ENCODE measurements around the gene PIGZ.

Gene PIGZ

GRCh38 chr3:196942915-196943277 is 25.7 kb downstream of the PIGZ start:
- Histone ChIP-seq H3K9ac (peak overlapping the region; percentile 93 to 99 (median 97)), H4K20me1 (peaks cover 13 to 61% (median 52%) of the 10 kb centered on the region in 11 experiments; a peak in 17 of 22 replicates), H3K27me3 (no peaks in the 10 kb centered on the region), H3K4me1 (peaks cover 47 to 61% (median 54%) of the 10 kb centered on the region in 10 experiments), H3K4me3 (peak overlapping the region; percentile 82 to 100 (median 96)), H3K36me3 (peaks cover 14 to 36% (median 28%) of the 10 kb centered on the region in 11 experiments), H3K9me3 (replicated peaks in 1 of 11) (no peaks in the 10 kb centered on the region), H3K27ac (peak overlapping the region; percentile 68 to 99 (median 96)), H3K4me2 (peak overlapping the region; percentile 88 to 99 (median 97))
- TF ChIP-seq Cebpa-rat (IDR thresholded peaks at IDR 0.05), result no peak

- Histone ChIP-seq H3K36me3 (peaks cover 20 to 42% (median 33%) of the 10 kb centered on the region in 11 experiments), H3K27ac (peak within 1 kb of the TSS; percentile 90 to 99 (median 96))
- no peak for TF ChIP-seq Cebpa-rat (IDR thresholded peaks at IDR 0.05)
These were observed 26.3 kb downstream of the PIGZ start, which contains the start of gene NCBP2 for GRCh38 chr3:196942226-196942914. NCBP2 (minus strand) TSS chr3:196942528; CDS start chr3:196942503, 25 bp downstream.

GRCh38 chr3:196941729-196942225 is 26.9 kb downstream of the PIGZ start:
- H3K36me3 ChIP-seq, result peaks cover 26 to 47% (median 39%) of the 10 kb centered on the region in 11 experiments
- H3K9ac ChIP-seq, result peak overlapping the region; percentile 93 to 99 (median 97)
- H3K4me2 ChIP-seq, result peak overlapping the region; percentile 90 to 98 (median 95)
- TF ChIP-seq Cebpa-rat (IDR thresholded peaks at IDR 0.05), result no peak
- H3K9me3 ChIP-seq (replicated peaks in 1 of 11), result no peaks in the 10 kb centered on the region
- H4K20me1 ChIP-seq, result peaks cover 13 to 71% (median 59%) of the 10 kb centered on the region in 11 experiments; a peak in 17 of 22 replicates
- no peaks in the 10 kb centered on the region for H3K27me3 ChIP-seq
- peaks cover 51 to 59% (median 55%) of the 10 kb centered on the region in 10 experiments for H3K4me1 ChIP-seq
- peak overlapping the region; percentile 90 to 99 (median 96) for H3K27ac ChIP-seq
- H3K4me3 ChIP-seq, result peak overlapping the region; percentile 82 to 100 (median 96)

More at GRCh38 chr3:196942226-196942914, 26.3 kb downstream of the PIGZ start, which contains the start of gene NCBP2:
- H3K27me3 ChIP-seq, result no peaks in the 10 kb centered on the region
- no peaks in the 10 kb centered on the region for H3K9me3 ChIP-seq (replicated peaks in 1 of 11)
- peaks cover 52 to 60% (median 58%) of the 10 kb centered on the region in 10 experiments for H3K4me1 ChIP-seq
- peak within 1 kb of the TSS; percentile 92 to 99 (median 97) for H3K4me2 ChIP-seq
- peak within 1 kb of the TSS; percentile 82 to 100 (median 96) for H3K4me3 ChIP-seq
- peak within 1 kb of the TSS; percentile 93 to 99 (median 97) for H3K9ac ChIP-seq
- H4K20me1 ChIP-seq, result peaks cover 13 to 65% (median 57%) of the 10 kb centered on the region in 11 experiments; a peak in 17 of 22 replicates

- H3K9me3 ChIP-seq (replicated peaks in 1 of 11), result no peaks in the 10 kb centered on the region
- peaks cover 47 to 64% (median 56%) of the 10 kb centered on the region in 11 experiments for H3K36me3 ChIP-seq
- peak overlapping the region; percentile 5 to 98 (median 94); a peak in 20 of 22 replicates for H3K27ac ChIP-seq
- peak overlapping the region; percentile 50 to 99 (median 93); a peak in 21 of 22 replicates for H3K9ac ChIP-seq
- H3K4me3 ChIP-seq, result peak overlapping the region in 7 of 10 experiments; percentile 82 to 100 (median 96); a peak in 9 of 20 replicates
- no peak for TF ChIP-seq Cebpa-rat (IDR thresholded peaks at IDR 0.05)
- H3K4me1 ChIP-seq, result peaks cover 39 to 59% (median 44%) of the 10 kb centered on the region in 10 experiments
- H3K27me3 ChIP-seq, result no peaks in the 10 kb centered on the region
- H4K20me1 ChIP-seq, result peaks cover 10 to 80% (median 47%) of the 10 kb centered on the region in 11 experiments; a peak in 18 of 22 replicates
- H3K4me2 ChIP-seq, result peak overlapping the region; percentile 90 to 98 (median 95)
These were observed 30.1 kb downstream of the PIGZ start for GRCh38 chr3:196938576-196938975.

GRCh38 chr3:196938124-196938523 is 30.5 kb downstream of the PIGZ start:
- H3K4me3 ChIP-seq, result peak overlapping the region in 3 of 10 experiments; percentile 94 to 99 (median 96); a peak in 4 of 20 replicates

GRCh38 chr3:196936288-196936687 is 32.3 kb downstream of the PIGZ start:
- Histone ChIP-seq H3K4me1 (peaks cover 50 to 74% (median 60%) of the 10 kb centered on the region in 10 experiments), H3K4me2 (no peak overlapping the region), H3K9ac (0 out of 22 replicates have a peak overlapping the region, but pooled peaks of 1 of the 11 experiments have one; percentile 9), H3K27me3 (no peaks in the 10 kb centered on the region), H3K9me3 (replicated peaks in 1 of 11) (no peaks in the 10 kb centered on the region), H4K20me1 (peaks cover 6 to 68% (median 40%) of the 10 kb centered on the region in 11 experiments; a peak in 18 of 22 replicates), H3K4me3 (no peak overlapping the region), H3K27ac (no peak overlapping the region), H3K36me3 (peaks cover 70 to 87% (median 79%) of the 10 kb centered on the region in 11 experiments)
- TF ChIP-seq Cebpa-rat (IDR thresholded peaks at IDR 0.05), result no peak

More at GRCh38 chr3:196938124-196938523, 30.5 kb downstream of the PIGZ start:
- H3K36me3 ChIP-seq, result peaks cover 52 to 69% (median 61%) of the 10 kb centered on the region in 11 experiments
- peaks cover 35 to 56% (median 42%) of the 10 kb centered on the region in 10 experiments for H3K4me1 ChIP-seq
- H3K27me3 ChIP-seq, result no peaks in the 10 kb centered on the region
- no peak for TF ChIP-seq Cebpa-rat (IDR thresholded peaks at IDR 0.05)
- no peaks in the 10 kb centered on the region for H3K9me3 ChIP-seq (replicated peaks in 1 of 11)
- H4K20me1 ChIP-seq, result peaks cover 6 to 75% (median 43%) of the 10 kb centered on the region in 11 experiments; a peak in 18 of 22 replicates
- peak overlapping the region in 7 of 11 experiments; percentile 2 to 99 (median 96); a peak in 8 of 22 replicates for H3K9ac ChIP-seq
- peak overlapping the region; percentile 90 to 98 (median 95); a peak in 21 of 22 replicates for H3K4me2 ChIP-seq
- H3K27ac ChIP-seq, result peak overlapping the region in 6 of 11 experiments; percentile 78 to 97 (median 94); a peak in 12 of 22 replicates

- no peak for TF ChIP-seq Cebpa-rat (IDR thresholded peaks at IDR 0.05)
- Histone ChIP-seq H3K4me3 (no peak overlapping the region), H3K4me2 (peak overlapping the region in 9 of 11 experiments; percentile 16 to 82 (median 57); a peak in 10 of 22 replicates), H3K36me3 (peaks cover 77 to 100% (median 94%) of the 10 kb centered on the region in 11 experiments), H3K27me3 (no peaks in the 10 kb centered on the region), H3K4me1 (peaks cover 37 to 67% (median 53%) of the 10 kb centered on the region in 10 experiments), H4K20me1 (peaks cover 0 to 35% (median 9%) of the 10 kb centered on the region in 11 experiments; a peak in 13 of 22 replicates), H3K9ac (peak overlapping the region in 1 of 11 experiments; percentile 8; a peak in 1 of 22 replicates), H3K27ac (0 out of 22 replicates have a peak overlapping the region, but pooled peaks of 1 of the 11 experiments have one; percentile 10), H3K9me3 (replicated peaks in 1 of 11) (no peaks in the 10 kb centered on the region)
These were observed 36.0 kb downstream of the PIGZ start for GRCh38 chr3:196932600-196932999.

GRCh38 chr3:196931828-196932587 is 36.6 kb downstream of the PIGZ start:
- Histone ChIP-seq H4K20me1 (peaks cover 0 to 29% (median 8%) of the 10 kb centered on the region in 11 experiments; a peak in 9 of 22 replicates), H3K4me1 (peaks cover 43 to 67% (median 55%) of the 10 kb centered on the region in 10 experiments), H3K9ac (peak overlapping the region in 2 of 11 experiments; percentile 8 to 42; a peak in 1 of 22 replicates), H3K4me3 (peak overlapping the region in 1 of 10 experiments; percentile 27; a peak in 1 of 20 replicates), H3K4me2 (peak overlapping the region in 9 of 11 experiments; percentile 16 to 82 (median 57); a peak in 19 of 22 replicates), H3K9me3 (replicated peaks in 1 of 11) (no peaks in the 10 kb centered on the region), H3K27ac (peak overlapping the region in 3 of 11 experiments; percentile 8 to 27 (median 10); a peak in 1 of 22 replicates), H3K36me3 (peaks cover 71 to 99% (median 88%) of the 10 kb centered on the region in 11 experiments), H3K27me3 (no peaks in the 10 kb centered on the region)
- TF ChIP-seq Cebpa-rat (IDR thresholded peaks at IDR 0.05), result no peak
